ENCODE data around the gene RALGAPA1. TPM values are rescaled to one million over a fixed set of nuclear protein-coding genes. Genes with fewer than 3 reads are reported as not detected.
"Not testable (repeated sequence)": the region's sequence is repeated elsewhere in the genome, so short reads cannot be mapped to it uniquely, and the experiment has no call there.

RALGAPA1 gene
- polyA plus RNA-seq, 1 of the 3 experiments (the other 2 are of a cell fraction) = 3.6 TPM

DNA sequence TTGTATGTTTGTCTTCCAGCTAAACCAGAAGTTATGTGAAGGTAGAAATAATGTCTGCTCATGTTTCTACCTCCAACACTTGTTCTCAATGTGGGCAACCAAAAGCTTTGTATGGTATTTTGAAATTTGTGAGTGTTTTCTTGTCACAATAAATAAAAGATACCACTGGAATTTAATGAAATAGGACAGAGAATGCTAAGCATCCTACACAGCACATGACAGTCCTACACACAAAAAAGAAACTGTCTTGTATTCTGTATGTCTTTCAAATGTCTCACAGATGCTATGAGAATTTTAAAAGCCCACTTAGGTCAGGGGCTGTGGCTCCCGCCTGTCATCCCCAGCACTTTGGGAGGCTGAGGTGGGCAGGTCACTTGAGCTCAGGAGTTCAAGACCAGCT lies 68.9 kb downstream of the RALGAPA1 start:
- Histone ChIP-seq H3K4me2 (no peak overlapping the region), H3K4me1 (ENCODE audit: control insufficient read depth in 1 of 2, insufficient read depth in 2 of 2, low read depth in 1 of 2, low read length in 1 of 2) (no peaks in the 10 kb centered on the region), H3K4me3 (ENCODE audit: low read depth in 2 of 2, low read length in 1 of 2) (no peak overlapping the region), H3F3A (replicated peaks; ENCODE audit: insufficient read depth) (no peaks in the 10 kb centered on the region), H3K9me2 (no peaks in the 10 kb centered on the region), H3K27me3 (ENCODE audit: insufficient read depth) (no peaks in the 10 kb centered on the region), H3K27ac (ENCODE audit: low read depth in 2 of 2, low read length in 1 of 2) (no peak overlapping the region), H3K9ac (no peak overlapping the region), H3K79me2 (ENCODE audit: insufficient read depth) (no peaks in the 10 kb centered on the region), H3K9me3 (no peaks in the 10 kb centered on the region), H2AFZ (ENCODE audit: low read depth) (no peak overlapping the region), H4K20me1 (ENCODE audit: insufficient read depth) (no peaks in the 10 kb centered on the region), H3K36me3 (replicated peaks in 1 of 2; ENCODE audit: control insufficient read depth in 1 of 2, insufficient read depth in 2 of 2, low read length in 1 of 2) (peaks cover 12 to 41% of the 10 kb centered on the region in 2 experiments)
- TF ChIP-seq, protein P1, sequence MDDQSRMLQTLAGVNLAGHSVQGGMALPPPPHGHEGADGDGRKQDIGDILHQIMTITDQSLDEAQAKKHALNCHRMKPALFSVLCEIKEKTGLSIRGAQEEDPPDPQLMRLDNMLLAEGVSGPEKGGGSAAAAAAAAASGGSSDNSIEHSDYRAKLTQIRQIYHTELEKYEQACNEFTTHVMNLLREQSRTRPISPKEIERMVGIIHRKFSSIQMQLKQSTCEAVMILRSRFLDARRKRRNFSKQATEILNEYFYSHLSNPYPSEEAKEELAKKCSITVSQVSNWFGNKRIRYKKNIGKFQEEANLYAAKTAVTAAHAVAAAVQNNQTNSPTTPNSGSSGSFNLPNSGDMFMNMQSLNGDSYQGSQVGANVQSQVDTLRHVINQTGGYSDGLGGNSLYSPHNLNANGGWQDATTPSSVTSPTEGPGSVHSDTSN (IDR thresholded peaks at IDR 0.05) = no peak
- TF ChIP-seq FOXJ3 (CRISPR knock-in tag; IDR thresholded peaks at IDR 0.05) = no peak
- no peak for TF ChIP-seq TAF1 (IDR thresholded peaks at IDR 0.05; ENCODE audit: borderline replicate concordance, low read depth, low read length)
- TF ChIP-seq SIN3A (IDR thresholded peaks at IDR 0.05; ENCODE audit: borderline replicate concordance, low read depth, low read length) = no peak
- no peak for TF ChIP-seq FOSL2 (IDR thresholded peaks at IDR 0.05; ENCODE audit: borderline replicate concordance, low read depth)
- TF ChIP-seq NFIC (IDR thresholded peaks at IDR 0.05; ENCODE audit: borderline replicate concordance) = no peak
- POLR2A ChIA-PET = no interaction called here
- CTCF ChIA-PET = no interaction called here
- WGBS (ENCODE audit: low lambda C conversion rate) = 93% methylated on average over 1 of the region's 1 CpG
- no peak for DNase-seq

GRCh38 chr14:35735163-35735562 lies 73.9 kb downstream of the RALGAPA1 start:
- H3K4me2 ChIP-seq; H3K4me1 ChIP-seq (ENCODE audit: control insufficient read depth in 1 of 2, insufficient read depth in 2 of 2, low read depth in 1 of 2, low read length in 1 of 2); H3K9ac ChIP-seq; H3K79me2 ChIP-seq (ENCODE audit: insufficient read depth); H3K4me3 ChIP-seq (ENCODE audit: low read depth in 2 of 2, low read length in 1 of 2); DNase-seq; H3K9me2 ChIP-seq; H2AFZ ChIP-seq (ENCODE audit: low read depth); POLR2A ChIA-PET; H3F3A ChIP-seq (replicated peaks; ENCODE audit: insufficient read depth); H3K27me3 ChIP-seq (ENCODE audit: insufficient read depth); CTCF ChIA-PET; H3K27ac ChIP-seq (ENCODE audit: low read depth in 2 of 2, low read length in 1 of 2); H3K9me3 ChIP-seq; H4K20me1 ChIP-seq (ENCODE audit: insufficient read depth): not testable (repeated sequence)
- WGBS (ENCODE audit: low lambda C conversion rate) = 72% methylated on average over 3 of the region's 3 CpGs
- H3K36me3 ChIP-seq (replicated peaks in 1 of 2; ENCODE audit: control insufficient read depth in 1 of 2, insufficient read depth in 2 of 2, low read length in 1 of 2) = peaks cover 4 to 41% of the 10 kb centered on the region in 2 experiments

DNA sequence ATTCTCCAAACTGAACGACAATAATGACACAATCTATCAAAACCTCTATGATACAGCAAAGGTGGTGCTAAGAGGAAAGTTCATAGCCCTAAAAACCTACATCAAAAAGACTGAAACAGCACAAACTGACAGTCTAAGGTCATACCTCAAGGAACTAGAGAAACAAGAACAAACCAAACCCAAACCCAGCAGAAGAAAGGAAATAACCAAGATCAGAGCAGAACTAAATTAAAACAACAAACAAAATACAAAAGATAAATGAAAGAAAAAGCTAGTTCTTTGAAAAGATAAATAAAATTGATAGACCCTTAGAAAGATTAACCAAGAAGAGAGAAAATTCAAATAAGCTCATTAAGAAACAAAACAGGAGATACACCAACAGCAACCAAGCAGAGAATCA lies 75.6 kb downstream of the RALGAPA1 start:
- H3K27ac ChIP-seq (ENCODE audit: low read depth in 2 of 2, low read length in 1 of 2); H3K9ac ChIP-seq; H3K27me3 ChIP-seq (ENCODE audit: insufficient read depth); CTCF ChIA-PET; H3K9me3 ChIP-seq; DNase-seq; H3K4me3 ChIP-seq (ENCODE audit: low read depth in 2 of 2, low read length in 1 of 2); H3K79me2 ChIP-seq (ENCODE audit: insufficient read depth); H3K9me2 ChIP-seq; H3K4me2 ChIP-seq; H4K20me1 ChIP-seq (ENCODE audit: insufficient read depth); H3K4me1 ChIP-seq (ENCODE audit: control insufficient read depth in 1 of 2, insufficient read depth in 2 of 2, low read depth in 1 of 2, low read length in 1 of 2); POLR2A ChIA-PET; H3F3A ChIP-seq (replicated peaks; ENCODE audit: insufficient read depth); H2AFZ ChIP-seq (ENCODE audit: low read depth): not testable (repeated sequence)
- WGBS (ENCODE audit: low lambda C conversion rate) = 91% methylated on average over 1 of the region's 1 CpG
- peaks cover 4 to 36% of the 10 kb centered on the region in 2 experiments for H3K36me3 ChIP-seq (replicated peaks in 1 of 2; ENCODE audit: control insufficient read depth in 1 of 2, insufficient read depth in 2 of 2, low read length in 1 of 2)
